HG02884 (cell line): ENCODE results near the gene ADSS1.

Experiments
- ATAC-seq: cut with Tn5 transposase; IDR thresholded peaks from one replicate; pipeline ENCODE4 v1.9.1; 2021; ENCODE audit warnings: mild to moderate bottlenecking, moderate library complexity; ENCODE audit not compliant: unreplicated experiment

Gene ADSS1

DNA sequence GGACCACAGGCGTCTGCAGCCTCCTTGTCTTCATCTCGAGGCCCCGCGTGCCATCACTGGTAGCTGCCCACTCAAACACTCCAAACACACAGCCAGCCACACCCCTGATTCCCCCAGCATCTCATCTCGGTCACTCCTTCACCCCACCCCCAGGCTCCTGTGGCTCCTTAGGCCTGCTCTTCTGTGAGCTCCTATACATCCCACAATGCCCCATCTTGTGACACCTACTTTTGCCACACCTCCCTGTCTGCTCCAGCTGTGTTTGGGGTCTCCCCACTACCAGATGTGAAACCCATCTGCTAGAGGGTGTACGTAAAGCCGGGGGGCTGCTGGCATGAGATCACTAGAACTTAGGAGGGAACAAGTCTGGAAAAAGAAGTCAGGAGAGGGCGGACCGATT lies 67.4 kb downstream of the ADSS1 start:
- ATAC-seq = no peak

DNA sequence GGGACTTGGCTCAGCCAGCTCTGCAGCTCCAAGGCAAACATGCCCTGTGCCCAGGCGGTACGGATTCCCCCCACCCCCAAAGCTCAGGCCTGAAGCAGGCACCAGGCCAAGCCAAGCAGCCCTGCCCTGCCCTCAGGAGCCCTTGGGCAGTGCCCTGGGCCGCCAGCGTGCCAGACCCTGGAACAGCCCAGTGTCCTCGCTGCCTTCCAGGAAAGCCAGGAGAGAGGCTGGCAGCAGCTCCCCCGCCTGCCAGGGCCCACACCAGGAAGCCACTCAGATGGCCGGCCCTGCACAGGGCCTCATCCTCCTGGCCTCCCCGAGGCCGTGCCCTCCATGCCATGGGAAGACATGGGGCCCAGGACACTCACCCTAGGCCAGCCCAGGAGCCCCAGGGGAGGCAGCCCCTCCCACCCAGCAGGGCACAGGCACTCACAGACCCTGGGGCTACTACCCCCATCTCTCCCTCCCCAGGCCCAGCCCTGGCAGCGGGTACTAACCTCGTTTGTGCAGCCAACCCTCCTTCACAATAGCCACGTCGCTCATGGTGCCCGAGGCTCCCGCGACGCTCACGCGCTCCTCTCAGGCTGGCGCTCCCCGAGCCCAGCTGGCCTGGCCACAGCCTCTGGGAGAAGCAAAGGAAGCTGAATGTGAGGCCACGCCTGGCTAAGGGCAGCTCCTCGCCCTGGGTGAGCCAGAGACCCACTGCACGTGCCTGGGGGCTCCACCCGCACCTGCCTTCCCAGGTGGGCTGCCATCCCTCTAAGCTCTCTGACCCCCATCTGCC lies 68.3 kb downstream of the ADSS1 start:
- no peak for ATAC-seq

- ATAC-seq = no peak
These were observed 69.1 kb downstream of the ADSS1 start for GRCh38 chr14:104792945-104793702.

GRCh38 chr14:104793703-104793959 lies 69.6 kb downstream of the ADSS1 start:
- no peak for ATAC-seq

- no peak for ATAC-seq
These were observed 70.1 kb downstream of the ADSS1 start for GRCh38 chr14:104794099-104794498.

- peak; percentile 8 for ATAC-seq
These were observed 70.6 kb downstream of the ADSS1 start for GRCh38 chr14:104794631-104794992.

- ATAC-seq = peak; percentile 32
These were observed 71.2 kb downstream of the ADSS1 start, which contains the start of gene AKT1 for GRCh38 chr14:104794993-104795780. AKT1 (minus strand) TSS chr14:104795748; CDS start chr14:104792643, 3,105 bp downstream.

DNA sequence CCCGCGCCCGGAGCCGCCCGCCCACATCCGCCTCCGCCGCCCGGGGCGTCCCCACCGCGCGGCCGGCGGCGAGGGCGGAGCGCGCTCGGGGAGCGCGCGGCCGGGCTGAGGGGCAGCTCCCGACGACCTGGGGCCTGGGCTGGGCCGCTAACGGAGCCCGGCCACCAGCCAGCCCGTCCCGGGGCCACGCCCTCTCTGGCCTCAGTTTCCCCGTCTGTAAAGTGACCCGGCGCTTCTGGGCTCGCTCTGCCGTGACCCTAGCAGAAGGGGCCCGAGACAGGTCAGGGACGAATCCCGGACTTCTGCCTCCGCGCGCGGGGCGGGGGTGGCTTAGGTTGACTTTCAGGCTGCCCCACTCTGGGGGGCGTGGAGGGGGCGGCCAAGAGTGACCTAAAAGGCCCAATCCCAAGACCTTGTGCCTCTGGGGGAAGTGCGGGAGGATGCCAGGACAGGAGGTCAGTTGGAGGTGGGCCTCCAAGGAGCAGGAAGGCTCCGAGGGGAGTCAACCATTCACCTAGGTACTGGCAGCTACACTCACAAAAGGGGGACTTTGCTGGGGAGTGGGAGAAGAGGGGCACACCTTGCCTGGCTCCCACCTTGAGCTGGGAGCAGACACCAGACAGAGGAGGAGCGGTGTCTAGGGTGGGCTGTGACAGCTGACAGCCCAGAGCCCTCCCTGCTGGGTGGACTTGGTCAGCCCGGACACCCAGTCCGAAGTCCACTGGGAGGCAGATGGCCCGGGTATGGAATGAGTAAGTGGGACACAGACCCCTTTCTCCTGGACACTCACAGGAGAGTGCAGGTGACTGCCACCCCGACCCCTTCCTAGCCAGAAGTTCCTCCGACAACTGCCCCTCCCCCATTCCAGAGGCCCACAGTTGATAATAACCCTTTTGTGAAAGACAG lies 72.0 kb downstream of the ADSS1 start:
- peak; percentile 52 for ATAC-seq

GRCh38 chr14:104796687-104797081 lies 72.7 kb downstream of the ADSS1 start:
- no peak for ATAC-seq
